HCT116 (cell line): Measurements from ENCODE around the gene PUM1.

Experiments used
- ATF3 ChIP-seq: IDR thresholded peaks from 2 replicates; pipeline ENCODE4 v1.6.1; 2012
- CTCF ChIP-seq, 3 experiments: fragments of 200-600 bp in 1 of 3; sonication (generic) in 1 of 3; IDR thresholded peaks in 2 of 3; conservative IDR thresholded peaks in 1 of 3; 2 replicates each; pipeline ENCODE4 v1.5.1; 2012 to 2017; ENCODE audit warnings: low read depth in 2 of 3, low read length in 2 of 3, antibody characterized with exemption in 1 of 3, borderline replicate concordance in 1 of 3, control low read depth in 1 of 3, mild to moderate bottlenecking in 1 of 3, mixed read lengths in 1 of 3, mixed run types in 1 of 3, moderate library complexity in 1 of 3; ENCODE audit not compliant: insufficient read depth in 1 of 3
- EZH2 ChIP-seq: fragments of 200-600 bp; sonication (generic); IDR thresholded peaks from 2 replicates; pipeline ENCODE4 v1.6.1; 2017; ENCODE audit warnings: antibody characterized with exemption, mixed run types
- EZH2phosphoT487 ChIP-seq: fragments of 200-600 bp; IDR thresholded peaks from 2 replicates; pipeline ENCODE4 v1.6.1; 2018; ENCODE audit warnings: antibody characterized with exemption, borderline replicate concordance
- MAX ChIP-seq: IDR thresholded peaks from 2 replicates; pipeline ENCODE4 v1.6.1; 2012
- POLR2A ChIP-seq: IDR thresholded peaks from 2 replicates; pipeline ENCODE4 v1.7.0; 2011; ENCODE audit warnings: borderline replicate concordance; ENCODE audit not compliant: insufficient read depth, insufficient read length; ENCODE audit errors: extremely low read depth
- POLR2AphosphoS5 ChIP-seq: IDR thresholded peaks from 2 replicates; pipeline ENCODE4 v1.6.1; 2011; ENCODE audit warnings: mild to moderate bottlenecking, low read depth, low read length, moderate library complexity
- RAD21 ChIP-seq: IDR thresholded peaks from 2 replicates; pipeline ENCODE4 v1.6.1; 2012; ENCODE audit warnings: low read depth, mild to moderate bottlenecking
- REST ChIP-seq: IDR thresholded peaks from 2 replicates; pipeline ENCODE4 v1.6.1; 2012; ENCODE audit warnings: low read depth
- SIN3A ChIP-seq: IDR thresholded peaks from 2 replicates; pipeline ENCODE4 v1.6.1; 2012; ENCODE audit warnings: low read depth
- SP1 ChIP-seq: IDR thresholded peaks from 2 replicates; pipeline ENCODE4 v1.6.1; 2012; ENCODE audit warnings: low read depth
- TCF7L2 ChIP-seq: IDR thresholded peaks from 2 replicates; pipeline ENCODE4 v1.7.0; 2011; ENCODE audit warnings: borderline replicate concordance, inconsistent platforms; ENCODE audit not compliant: insufficient read depth, insufficient read length; ENCODE audit errors: extremely low read depth
- YY1 ChIP-seq: IDR thresholded peaks from 2 replicates; pipeline ENCODE4 v1.6.1; 2011; ENCODE audit warnings: low read length, low read depth, moderate library complexity, mild to moderate bottlenecking; ENCODE audit not compliant: insufficient replicate concordance; ENCODE audit errors: extremely low read depth
- ZNF274 ChIP-seq: fragments of 200-500 bp; sonication (Bioruptor generic); IDR thresholded peaks from 2 replicates; pipeline ENCODE4 v1.6.1; 2014; ENCODE audit warnings: mild to moderate bottlenecking, low read depth, low read length, inconsistent platforms

- TF ChIP-seq CTCF (IDR thresholded peaks at IDR 0.05 in 2 of 3, conservative IDR thresholded peaks at IDR 0.05 in 1 of 3; ENCODE audit: borderline replicate concordance in 1 of 3, insufficient read depth in 1 of 3, low read depth in 2 of 3, low read length in 2 of 3) (no peak), POLR2AphosphoS5 (no peak), REST (no peak), MAX (no peak), POLR2A (no peak), YY1 (no peak), SP1 (no peak), EZH2 (no peak), SIN3A (no peak), RAD21 (no peak), TCF7L2 (no peak), ZNF274 (no peak), EZH2phosphoT487 (no peak), ATF3 (no peak)
Observed at GRCh38 chr1:31058012-31058411, 7.5 kb downstream of the PUM1 start.
